NCI-H146 (cell line): ENCODE measurements around the gene IFI27.
"Not testable (repeated sequence)": the region's sequence is repeated elsewhere in the genome, so short reads cannot be mapped to it uniquely, and the experiment has no call there.

ENCODE experiments used
- DNase-seq: peaks from one replicate; lab custom pipeline; 2025; lab: John Stamatoyannopoulos, UW

IFI27 gene

DNA sequence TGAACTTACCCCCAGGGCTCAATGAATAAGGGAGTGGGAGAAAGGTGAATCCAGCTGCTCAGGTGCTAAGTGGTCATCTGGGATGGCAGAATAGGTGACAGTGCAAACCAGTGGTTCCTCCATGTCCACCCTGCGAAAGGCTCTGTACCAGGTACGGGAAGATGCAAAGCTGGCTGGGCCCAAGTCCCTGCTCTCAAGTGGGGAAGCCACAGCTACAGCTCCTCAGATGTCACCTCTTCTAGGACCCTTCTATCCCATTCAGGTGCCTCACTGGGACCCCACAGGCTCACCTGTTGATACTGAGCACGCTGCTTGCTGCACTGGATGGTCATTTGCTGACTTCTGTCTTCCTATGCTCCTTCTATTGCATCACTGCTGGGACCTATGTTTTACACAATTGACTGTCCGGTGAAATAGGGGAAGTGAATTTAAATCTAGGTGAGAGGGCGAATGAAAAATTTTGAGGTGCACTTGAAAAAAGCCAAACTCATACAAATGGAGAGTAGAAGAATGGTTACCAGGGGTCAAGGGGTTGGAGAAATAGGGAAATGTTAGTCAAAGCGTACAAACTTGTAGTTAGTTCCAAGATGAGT, 43.3 kb downstream of the IFI27 start:
- no peak for DNase-seq

DNA sequence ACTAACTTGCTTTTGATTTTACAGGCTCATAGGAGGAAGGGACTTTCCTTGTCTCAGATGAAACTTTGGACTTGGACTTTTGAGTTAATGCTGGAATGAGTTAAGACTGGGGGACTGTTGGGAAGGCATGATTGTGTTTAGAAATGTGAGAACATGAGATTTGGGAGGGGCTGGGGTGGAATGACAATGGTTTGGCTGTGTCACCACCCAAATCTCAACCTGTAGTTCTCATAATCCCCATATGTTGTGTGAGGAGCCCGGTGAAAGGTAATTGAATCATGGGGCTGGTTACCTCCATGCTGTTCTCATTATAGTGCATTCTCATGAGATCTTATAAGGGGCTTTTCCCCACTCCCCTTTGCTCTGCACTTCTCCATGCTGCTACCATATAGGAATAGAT, 45.6 kb downstream of the IFI27 start:
- DNase-seq, result not testable (repeated sequence)

DNA sequence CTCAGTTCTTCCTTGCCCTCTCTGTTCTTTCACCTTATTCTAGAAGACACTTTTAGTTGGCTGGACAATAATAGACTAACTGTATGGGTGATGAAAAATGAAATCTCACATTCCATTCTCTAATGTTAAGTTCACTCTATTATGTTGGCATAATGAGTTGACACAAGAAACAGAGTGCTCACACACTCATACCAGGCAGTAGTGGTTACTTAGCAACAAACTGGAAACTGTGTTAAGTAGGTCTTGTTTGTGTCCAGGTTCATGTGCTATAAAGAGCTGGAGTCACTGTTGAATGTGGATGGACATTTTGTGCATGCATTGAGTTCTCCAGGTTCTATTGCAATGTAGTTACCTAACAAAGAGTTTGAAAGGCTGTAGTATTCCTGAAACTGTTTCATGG, 46.7 kb downstream of the IFI27 start:
- DNase-seq, result no peak

DNA sequence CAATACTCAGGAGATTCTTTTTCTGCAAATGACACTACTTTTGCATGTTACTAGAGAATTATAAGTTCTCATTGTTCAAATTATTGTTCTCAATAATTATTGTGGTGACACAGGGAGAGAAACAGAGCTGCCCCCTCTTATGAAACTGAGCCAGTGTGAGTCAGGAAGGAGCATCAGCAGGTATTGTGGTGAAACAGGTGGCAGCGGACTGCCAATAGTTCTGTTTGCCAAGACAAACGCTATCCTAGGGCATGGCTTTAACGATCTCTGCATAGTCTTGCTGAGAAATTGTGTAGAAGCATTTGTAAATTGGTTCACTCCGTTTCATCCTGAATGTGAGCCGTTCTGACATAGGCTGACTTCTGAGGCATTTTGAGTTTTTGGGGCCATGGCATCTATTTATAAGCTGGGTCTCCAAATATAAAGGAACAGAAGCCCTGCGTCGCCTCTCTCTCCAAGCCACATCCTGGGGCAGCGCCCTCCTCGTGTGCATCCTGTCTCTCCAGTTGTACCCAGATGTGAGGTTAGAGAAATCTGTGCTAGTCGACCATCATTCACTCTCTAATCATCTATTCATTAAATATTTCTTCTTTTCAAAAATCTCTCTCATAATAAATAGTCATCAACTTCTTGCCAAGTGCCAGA, 47.8 kb downstream of the IFI27 start:
- no peak for DNase-seq

DNA sequence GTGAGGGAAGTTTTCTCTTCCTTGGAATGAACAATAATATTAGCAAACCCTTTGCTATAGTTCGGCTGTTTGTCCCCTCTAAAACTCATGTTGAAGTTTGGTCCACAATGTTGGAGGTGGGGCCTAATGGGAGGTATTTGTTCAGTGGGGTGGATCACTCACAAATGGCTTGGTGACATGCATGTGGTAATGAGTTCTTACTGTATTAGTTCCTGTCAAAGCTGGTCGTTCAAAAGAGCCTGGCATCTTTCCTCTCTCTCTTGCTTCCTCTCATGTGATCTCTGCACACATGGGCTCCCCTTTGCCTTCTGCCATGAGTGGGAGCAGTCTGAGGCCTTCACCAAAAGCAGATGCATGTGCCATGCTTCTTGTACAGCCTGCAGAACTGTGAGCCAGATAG, 50.5 kb downstream of the IFI27 start:
- DNase-seq, result no peak

DNA sequence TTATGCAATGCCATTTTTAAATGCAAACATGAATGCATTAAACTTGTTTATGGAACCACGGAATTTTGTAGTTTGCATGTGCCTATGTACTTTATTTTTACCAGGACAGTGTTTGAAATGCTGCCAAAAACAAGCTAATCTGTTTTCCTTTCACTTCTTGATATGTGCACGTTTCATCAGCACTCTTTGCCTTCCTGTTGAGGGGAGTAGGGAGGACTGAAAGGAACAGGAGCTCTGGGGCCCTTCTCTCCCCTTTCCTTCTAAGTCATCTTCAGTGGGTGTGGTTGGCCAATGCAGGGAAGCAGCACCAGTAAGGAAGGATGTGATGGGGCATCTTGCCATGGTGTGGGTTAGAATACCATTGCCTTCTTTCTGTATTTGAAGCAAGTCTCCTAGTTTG, 51.4 kb downstream of the IFI27 start:
- DNase-seq, result no peak

DNA sequence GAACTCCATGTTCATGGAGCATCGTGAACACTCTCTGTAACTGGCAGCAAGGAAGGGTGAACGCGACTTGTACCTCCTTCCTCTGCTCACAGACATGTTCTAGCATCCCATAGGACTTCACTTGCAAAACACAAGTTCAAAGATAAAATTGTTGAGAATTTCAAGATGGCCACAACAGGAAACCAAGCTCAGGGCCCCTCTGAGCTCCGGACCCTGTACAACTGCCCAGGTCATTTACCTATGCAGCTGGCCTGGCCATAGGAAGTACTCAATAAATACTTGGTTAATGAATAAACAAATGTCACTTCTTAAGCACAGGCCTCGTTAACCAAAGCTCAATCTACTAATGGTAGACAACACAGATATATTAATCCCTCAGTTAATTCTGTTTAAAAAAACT, 51.9 kb downstream of the IFI27 start:
- DNase-seq, result no peak

DNA sequence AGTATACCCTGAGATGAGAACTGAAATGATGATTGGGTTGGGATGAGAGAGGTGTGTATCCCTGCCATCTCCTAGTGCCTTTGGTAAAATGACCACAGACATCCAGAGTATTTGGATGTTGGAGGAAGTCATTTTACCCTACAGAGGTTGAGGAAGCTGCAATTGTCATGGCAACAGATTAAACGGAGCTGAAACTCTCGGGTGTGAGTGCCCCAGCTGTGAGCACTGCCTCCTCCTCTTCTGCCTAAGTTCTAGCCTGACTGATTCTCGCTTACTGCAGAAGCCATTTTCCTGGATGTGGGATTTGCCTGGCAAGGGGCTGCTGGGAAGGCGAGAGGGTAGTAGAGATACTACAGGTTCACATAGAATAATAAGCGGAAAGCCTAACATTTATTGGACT, 53.3 kb downstream of the IFI27 start:
- no peak for DNase-seq

DNA sequence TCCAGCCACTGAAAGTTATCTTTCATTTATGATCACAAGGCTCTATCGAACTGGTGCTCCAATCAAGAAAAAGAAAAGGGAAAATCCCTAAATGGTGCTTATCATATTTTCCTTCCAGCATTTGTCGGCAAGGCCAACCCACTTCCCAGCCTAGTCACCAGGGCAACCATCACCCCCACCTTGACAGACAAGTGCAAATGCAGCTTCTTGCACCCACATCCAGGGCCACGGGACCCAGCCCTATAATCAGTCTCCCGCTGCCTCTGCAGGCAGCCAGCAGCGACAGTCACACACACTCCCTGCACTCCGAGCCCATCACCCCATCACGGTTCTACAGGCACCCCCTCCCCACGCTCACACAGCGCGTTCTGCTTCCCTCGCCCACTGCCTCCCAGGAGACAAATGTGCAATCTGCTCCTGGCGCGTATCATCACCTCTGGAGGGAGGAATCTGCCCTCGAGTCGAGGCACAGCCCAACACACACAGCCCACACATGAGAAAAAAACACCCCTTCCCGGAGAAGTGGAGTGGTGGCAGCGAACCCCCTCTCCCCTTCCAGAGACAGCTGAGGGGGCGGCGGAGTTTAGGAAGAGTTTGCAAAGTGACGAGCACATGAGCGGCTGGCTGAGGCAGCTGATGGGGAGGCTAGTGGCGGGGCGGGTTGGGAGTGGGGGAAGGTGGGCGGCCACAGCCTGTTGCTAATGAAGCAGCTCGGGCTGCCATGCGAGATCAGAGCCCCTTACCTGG, 54.3 kb downstream of the IFI27 start:
- no peak for DNase-seq

DNA sequence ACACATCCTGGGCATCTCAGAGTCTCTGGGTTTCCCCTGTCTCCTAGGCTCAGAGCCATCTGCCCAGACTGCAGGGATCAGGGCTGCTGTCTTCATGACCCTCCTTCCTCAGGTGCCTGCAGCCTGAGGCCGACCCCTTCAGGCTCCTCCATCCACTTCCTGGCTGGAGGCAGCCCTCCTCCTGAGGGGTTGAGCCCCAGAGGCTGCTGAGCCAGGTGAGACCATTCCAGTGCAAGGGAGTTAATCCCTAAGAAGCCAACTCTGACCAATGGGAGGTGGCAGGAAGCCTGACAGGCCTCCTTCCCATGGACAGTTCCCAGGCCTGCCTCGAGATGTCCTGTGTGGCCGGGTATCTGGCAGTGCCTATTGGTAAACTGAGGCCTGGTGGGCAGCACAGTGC, 55.2 kb downstream of the IFI27 start:
- no peak for DNase-seq
